IPS-20b (cell line): ENCODE measurements around the gene CRHR2.

Experiments
- H3K27ac ChIP-seq: one replicate; pipeline ENCODE4 v1.5.1; 2013; ENCODE audit warnings: low read length
- H3K27me3 ChIP-seq: 2 replicates; pipeline ENCODE4 v1.6.1; 2013; ENCODE audit warnings: mild to moderate bottlenecking, low read length, inconsistent platforms; ENCODE audit not compliant: insufficient read depth
- H3K36me3 ChIP-seq: 2 replicates; pipeline ENCODE4 v1.6.1; 2013; ENCODE audit warnings: low read depth, mild to moderate bottlenecking, inconsistent platforms, low read length, moderate library complexity; ENCODE audit not compliant: insufficient read depth
- H3K4me1 ChIP-seq: 2 replicates; pipeline ENCODE4 v1.6.1; 2013; ENCODE audit warnings: mild to moderate bottlenecking, control low read depth, inconsistent platforms, low read length, moderate library complexity; ENCODE audit not compliant: insufficient read depth
- H3K4me3 ChIP-seq: 2 replicates; pipeline ENCODE4 v1.5.1; 2013; ENCODE audit warnings: mild to moderate bottlenecking, low read length, inconsistent platforms
- H3K9ac ChIP-seq: 2 replicates; pipeline ENCODE4 v1.6.1; 2013; ENCODE audit warnings: low read depth, mild to moderate bottlenecking, inconsistent platforms, low read length, moderate library complexity
- H3K9me3 ChIP-seq: 2 replicates; pipeline ENCODE4 v1.6.1; 2013; ENCODE audit warnings: mild to moderate bottlenecking, low read depth, low read length, inconsistent platforms; ENCODE audit not compliant: insufficient read depth

The CRHR2 gene

GRCh38 chr7:30659312-30659711, 22.9 kb downstream of the CRHR2 start:
- Histone ChIP-seq H3K27ac (no peak overlapping the region), H3K27me3 (no peaks in the 10 kb centered on the region), H3K4me3 (no peak overlapping the region), H3K9ac (no peak overlapping the region), H3K9me3 (no peaks in the 10 kb centered on the region), H3K4me1 (no peaks in the 10 kb centered on the region), H3K36me3 (no peaks in the 10 kb centered on the region)

DNA sequence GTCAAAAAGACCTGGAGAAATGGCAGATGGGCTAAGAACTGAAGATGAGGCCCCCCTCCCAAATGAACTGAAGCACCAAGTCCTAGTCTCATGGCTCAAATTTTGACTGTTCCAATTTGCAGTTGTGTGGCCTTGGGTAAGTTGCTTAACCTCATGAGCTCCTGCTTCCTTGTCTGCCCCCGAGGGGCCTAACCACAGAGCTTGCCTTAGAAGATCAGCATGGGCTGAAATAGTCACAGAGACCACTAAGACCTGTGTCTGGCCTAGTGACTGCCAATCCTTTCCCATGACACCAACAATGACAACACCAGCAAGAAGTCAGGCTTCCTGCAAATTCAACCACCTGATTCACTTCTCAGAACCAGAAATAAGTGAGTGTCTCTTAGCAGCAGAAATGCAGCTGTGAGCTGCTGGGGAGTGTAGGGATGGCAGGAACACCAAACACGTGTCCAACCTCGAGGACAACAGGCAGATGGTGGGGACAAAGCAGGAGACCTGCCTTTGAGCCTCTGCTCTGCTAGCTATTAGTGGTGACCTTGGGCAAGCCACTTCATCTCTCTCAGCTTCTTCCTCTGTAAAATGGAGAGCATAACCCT, 23.7 kb downstream of the CRHR2 start:
- H3K36me3 ChIP-seq = no peaks in the 10 kb centered on the region
- H3K4me1 ChIP-seq = no peaks in the 10 kb centered on the region
- H3K9me3 ChIP-seq = no peaks in the 10 kb centered on the region
- no peaks in the 10 kb centered on the region for H3K27me3 ChIP-seq
- no peak overlapping the region for H3K4me3 ChIP-seq
- H3K9ac ChIP-seq = no peak overlapping the region
- no peak overlapping the region for H3K27ac ChIP-seq

DNA sequence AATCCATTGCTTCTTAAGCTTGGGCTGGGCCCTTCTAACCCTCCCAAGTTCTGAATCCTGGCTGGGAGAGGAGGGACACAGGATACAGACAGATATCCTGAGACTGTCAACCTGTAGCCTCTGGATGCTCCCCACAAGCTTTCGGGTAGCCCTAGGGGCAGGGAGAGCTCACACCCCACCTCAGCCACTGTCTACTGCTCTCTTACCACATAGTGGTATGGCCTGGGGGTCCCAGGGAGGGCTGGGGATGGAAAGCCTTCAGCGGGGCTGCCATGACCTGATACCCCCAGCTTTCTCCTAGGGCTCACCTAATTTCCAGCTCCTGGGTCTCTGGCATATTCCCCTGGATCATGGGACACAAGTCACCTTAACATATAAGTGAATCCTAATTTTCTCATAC, 25.1 kb downstream of the CRHR2 start:
- Histone ChIP-seq H3K27ac (no peak overlapping the region), H3K9ac (no peak overlapping the region), H3K9me3 (no peaks in the 10 kb centered on the region), H3K27me3 (no peaks in the 10 kb centered on the region), H3K4me3 (no peak overlapping the region), H3K36me3 (no peaks in the 10 kb centered on the region), H3K4me1 (no peaks in the 10 kb centered on the region)

GRCh38 chr7:30656006-30656957, 26.0 kb downstream of the CRHR2 start:
- H3K27me3 ChIP-seq = no peaks in the 10 kb centered on the region
- H3K9ac ChIP-seq = no peak overlapping the region
- no peaks in the 10 kb centered on the region for H3K36me3 ChIP-seq
- H3K4me3 ChIP-seq = no peak overlapping the region
- no peaks in the 10 kb centered on the region for H3K9me3 ChIP-seq
- no peaks in the 10 kb centered on the region for H3K4me1 ChIP-seq
- no peak overlapping the region for H3K27ac ChIP-seq

DNA sequence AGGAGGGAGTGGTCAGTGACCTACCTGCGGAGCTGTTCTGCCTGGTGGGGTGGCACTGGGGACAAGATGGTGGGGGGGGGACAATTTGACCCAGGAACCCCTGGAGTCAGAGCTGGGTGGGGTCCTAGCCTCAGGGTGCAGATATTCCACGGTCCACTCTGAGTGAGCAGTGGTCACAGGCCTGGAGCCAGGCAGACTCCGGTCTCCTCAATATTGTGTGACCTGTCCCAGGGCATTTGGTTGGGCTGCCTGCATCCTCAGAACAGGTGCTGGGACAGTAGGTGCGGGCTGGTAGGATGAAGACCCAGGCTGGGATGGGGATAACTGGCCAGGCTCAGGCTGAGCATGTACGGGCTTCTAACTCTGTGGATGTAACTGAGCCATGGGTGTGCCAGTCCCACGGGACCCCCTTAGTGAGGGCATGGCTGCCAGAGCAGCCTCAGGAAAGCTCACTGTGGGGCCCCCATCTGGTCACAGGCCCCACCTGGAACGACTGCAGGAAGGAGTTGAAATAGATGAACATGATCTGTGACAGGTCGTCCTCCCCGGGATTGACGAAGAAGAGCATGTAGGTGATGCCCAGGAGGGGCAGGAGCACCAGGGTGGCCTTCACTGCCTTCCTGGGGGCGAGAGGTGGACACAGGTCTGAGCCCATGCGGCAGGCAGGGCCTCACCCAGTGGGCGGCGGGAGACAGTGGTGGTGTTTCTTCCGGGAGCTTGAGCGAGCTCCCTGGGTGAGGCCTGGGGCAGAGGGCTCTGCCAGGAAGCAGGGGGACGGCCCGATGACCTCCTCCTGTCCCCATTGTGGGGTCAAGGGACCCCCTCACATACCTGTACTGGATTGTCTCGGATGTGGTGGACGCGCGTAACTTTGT, 26.9 kb downstream of the CRHR2 start:
- no peak overlapping the region for H3K27ac ChIP-seq
- H3K27me3 ChIP-seq = no peaks in the 10 kb centered on the region
- H3K36me3 ChIP-seq = no peaks in the 10 kb centered on the region
- H3K4me1 ChIP-seq = no peaks in the 10 kb centered on the region
- no peak overlapping the region for H3K9ac ChIP-seq
- H3K4me3 ChIP-seq = no peak overlapping the region
- H3K9me3 ChIP-seq = no peaks in the 10 kb centered on the region

GRCh38 chr7:30654296-30655090, 27.8 kb downstream of the CRHR2 start:
- no peaks in the 10 kb centered on the region for H3K27me3 ChIP-seq
- H3K27ac ChIP-seq = no peak overlapping the region
- no peak overlapping the region for H3K9ac ChIP-seq
- no peaks in the 10 kb centered on the region for H3K4me1 ChIP-seq
- no peaks in the 10 kb centered on the region for H3K36me3 ChIP-seq
- no peaks in the 10 kb centered on the region for H3K9me3 ChIP-seq
- no peak overlapping the region for H3K4me3 ChIP-seq

DNA sequence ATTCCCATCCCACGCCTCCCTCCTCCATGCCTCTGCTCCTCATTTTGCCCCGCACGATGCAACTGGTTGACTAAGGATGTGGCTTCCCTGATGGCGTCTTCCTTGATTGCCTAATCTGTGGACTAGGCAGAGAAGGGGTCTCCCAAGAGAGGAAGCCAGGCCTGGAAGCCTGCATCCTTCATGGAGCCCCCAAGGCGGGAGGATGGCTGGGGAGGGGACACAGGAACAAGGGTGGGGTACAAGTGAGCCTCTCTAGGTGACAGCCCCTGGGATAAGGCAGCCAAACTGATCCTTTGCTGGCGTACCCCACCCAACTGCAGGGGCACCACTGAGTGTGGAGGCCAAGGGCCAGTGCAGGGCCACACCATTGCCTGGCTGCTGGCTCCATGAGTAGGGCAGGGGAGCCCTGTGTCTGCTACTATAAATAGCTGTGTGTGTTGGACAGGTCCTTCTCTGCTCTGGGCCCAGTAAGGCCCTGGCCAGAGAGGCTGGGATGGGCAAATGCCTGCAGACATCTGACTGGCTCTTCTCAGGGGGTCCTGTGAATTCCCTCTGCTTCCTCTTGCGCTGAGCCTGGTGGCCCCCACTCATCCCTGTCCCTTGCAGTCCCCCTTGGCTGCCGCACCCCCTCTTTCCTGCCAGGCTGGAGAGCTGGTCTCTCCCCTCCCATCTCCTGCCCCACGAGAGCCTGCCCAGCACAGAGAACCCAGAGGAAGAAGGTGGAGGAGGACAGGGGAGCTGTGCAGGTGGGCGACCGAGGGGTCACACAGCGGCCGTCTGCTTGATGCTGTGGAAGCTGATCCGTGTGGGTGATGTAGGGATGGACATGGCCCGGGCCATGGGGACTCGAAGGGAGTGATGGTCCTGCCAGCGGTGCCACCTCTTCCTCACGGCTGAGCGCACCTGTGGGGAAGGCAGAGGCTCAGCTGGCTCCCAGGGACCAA, 29.3 kb downstream of the CRHR2 start:
- H3K4me3 ChIP-seq = no peak overlapping the region
- H3K36me3 ChIP-seq = no peaks in the 10 kb centered on the region
- H3K27me3 ChIP-seq = no peaks in the 10 kb centered on the region
- H3K27ac ChIP-seq = no peak overlapping the region
- H3K4me1 ChIP-seq = no peaks in the 10 kb centered on the region
- no peak overlapping the region for H3K9ac ChIP-seq
- H3K9me3 ChIP-seq = no peaks in the 10 kb centered on the region

- Histone ChIP-seq H3K27ac (no peak overlapping the region), H3K4me1 (no peaks in the 10 kb centered on the region), H3K36me3 (peaks cover 4% of the 10 kb centered on the region; the same call in 1 of the 2 replicates), H3K9me3 (no peaks in the 10 kb centered on the region), H3K27me3 (no peaks in the 10 kb centered on the region), H3K4me3 (no peak overlapping the region), H3K9ac (no peak overlapping the region)
Measured at GRCh38 chr7:30652132-30652531, 30.1 kb downstream of the CRHR2 start.

DNA sequence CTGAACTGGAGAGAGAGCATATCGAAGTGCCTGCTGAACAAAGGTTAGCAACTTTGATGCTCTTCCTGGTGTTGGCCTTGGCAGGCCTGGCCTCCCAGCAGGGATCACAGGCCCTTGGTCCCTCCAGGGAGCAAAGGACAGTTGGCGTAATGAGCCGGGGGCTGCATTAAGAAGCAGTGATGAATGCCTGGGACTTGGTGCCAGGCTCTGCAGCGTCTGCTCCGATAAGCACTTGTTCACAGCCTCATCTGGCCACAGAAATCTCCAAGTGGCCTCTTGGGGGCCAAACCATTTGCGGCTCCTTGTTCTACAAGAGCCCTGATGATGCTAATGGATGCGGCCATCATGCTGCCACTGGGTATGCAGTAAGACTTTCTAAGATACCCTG, 31.8 kb downstream of the CRHR2 start:
- no peak overlapping the region for H3K4me3 ChIP-seq
- H3K27me3 ChIP-seq = no peaks in the 10 kb centered on the region
- H3K9ac ChIP-seq = no peak overlapping the region
- H3K27ac ChIP-seq = no peak overlapping the region
- H3K36me3 ChIP-seq = peaks cover 10% of the 10 kb centered on the region
- no peaks in the 10 kb centered on the region for H3K4me1 ChIP-seq
- no peaks in the 10 kb centered on the region for H3K9me3 ChIP-seq

DNA sequence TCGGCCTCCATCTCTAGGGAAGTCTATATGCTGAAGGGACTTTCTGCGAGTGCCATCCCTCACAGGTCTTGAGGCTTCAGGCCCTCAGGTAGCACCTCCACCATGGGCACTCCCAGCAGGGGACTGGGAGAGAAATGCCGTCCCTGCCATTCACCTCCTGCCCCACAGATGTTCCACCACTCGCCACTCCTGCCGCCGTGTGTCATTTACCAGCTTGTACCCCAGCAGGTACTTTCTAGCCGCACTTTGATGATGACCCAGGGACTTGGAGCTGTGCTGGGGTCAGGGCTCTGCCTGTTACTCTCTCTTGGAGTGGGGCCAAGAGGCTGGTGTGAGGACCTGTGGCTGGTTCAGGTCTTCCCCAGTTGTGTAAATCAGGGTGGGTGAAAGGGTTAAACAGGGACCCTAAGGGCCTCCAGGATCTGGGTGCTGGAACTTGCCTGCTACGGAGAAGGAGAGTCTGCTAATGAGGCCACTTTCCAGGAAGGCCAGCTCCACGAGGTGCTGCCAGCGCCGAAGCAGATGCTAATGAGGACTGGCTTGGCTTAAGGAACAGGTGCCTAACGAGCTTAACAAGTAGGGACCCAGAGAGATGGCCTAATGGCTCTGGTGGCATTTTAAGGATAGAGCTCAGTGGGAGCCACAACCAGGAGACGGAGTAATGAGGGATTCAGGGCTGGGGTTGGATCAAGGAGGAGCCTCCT, 32.4 kb downstream of the CRHR2 start:
- H3K9ac ChIP-seq = no peak overlapping the region
- peaks cover 15% of the 10 kb centered on the region for H3K36me3 ChIP-seq
- no peaks in the 10 kb centered on the region for H3K27me3 ChIP-seq
- no peaks in the 10 kb centered on the region for H3K4me1 ChIP-seq
- no peaks in the 10 kb centered on the region for H3K9me3 ChIP-seq
- H3K4me3 ChIP-seq = no peak overlapping the region
- H3K27ac ChIP-seq = no peak overlapping the region
